Purkinje cell (primary cell): ENCODE data around the gene KIAA0586. TPM values are rescaled to one million over a fixed set of nuclear protein-coding genes. Genes with fewer than 3 reads are reported as not detected.

ENCODE experiments used
- polyA plus RNA-seq: library from polyadenylated mRNA; unstranded; fragments of >200 nt; fragmentation: Nextera tagmentation; gene quantifications from 2 replicates; pipeline ENCODE4 v1.2.1, GENCODE V29; 2014

The KIAA0586 gene
- 11.3 and 15.4 TPM in 2 replicates for polyA plus RNA-seq

DNA sequence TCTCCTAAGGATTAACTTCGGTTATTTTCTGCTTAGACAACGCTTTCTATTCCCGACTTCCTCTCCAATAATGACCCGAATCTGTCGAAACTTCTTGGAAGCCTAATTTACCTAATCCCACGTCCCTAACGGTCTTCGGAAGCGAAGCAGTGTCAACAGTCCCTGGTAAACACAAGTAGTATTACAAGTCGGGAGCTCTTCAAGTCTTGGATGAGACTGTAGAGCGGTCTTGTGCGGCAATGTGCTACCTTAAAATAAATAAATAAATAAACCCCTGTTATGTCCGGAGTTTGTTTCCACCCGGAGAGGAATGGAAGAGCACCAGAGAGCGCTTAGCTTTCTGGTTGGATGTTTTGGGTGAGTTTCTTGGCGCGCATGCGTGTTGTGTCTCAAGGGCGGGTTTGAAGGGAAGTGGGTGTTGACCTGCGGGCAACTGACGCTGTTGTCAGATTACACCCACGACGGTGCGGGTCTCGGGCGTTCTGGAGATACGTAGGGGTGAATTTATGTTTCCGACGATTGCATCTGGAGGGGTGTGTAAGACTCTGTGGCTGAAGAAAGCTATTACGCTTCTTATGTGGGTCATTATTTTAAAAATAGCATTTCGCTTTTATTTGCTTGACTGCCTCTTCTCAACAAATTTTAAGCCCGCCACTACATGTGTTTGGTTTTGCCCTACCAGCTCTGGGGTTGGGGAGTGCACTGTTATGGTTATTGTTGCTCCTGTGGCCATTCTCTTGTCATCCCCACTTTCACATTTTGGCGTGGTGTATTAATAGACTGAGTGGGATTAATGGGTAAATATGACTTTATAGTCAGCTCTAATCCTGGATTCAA is at the start of gene KIAA0586, which contains the start of gene TIMM9:
Gene KIAA0586, plus strand, starts transcription at position 439 of the 837 bp plus-strand sequence. CDS start 546 bp downstream, outside the sequence.
Gene TIMM9, minus strand, starts transcription at position 251 of the 837 bp plus-strand sequence. CDS start 15,586 bp downstream, outside the sequence.

DNA sequence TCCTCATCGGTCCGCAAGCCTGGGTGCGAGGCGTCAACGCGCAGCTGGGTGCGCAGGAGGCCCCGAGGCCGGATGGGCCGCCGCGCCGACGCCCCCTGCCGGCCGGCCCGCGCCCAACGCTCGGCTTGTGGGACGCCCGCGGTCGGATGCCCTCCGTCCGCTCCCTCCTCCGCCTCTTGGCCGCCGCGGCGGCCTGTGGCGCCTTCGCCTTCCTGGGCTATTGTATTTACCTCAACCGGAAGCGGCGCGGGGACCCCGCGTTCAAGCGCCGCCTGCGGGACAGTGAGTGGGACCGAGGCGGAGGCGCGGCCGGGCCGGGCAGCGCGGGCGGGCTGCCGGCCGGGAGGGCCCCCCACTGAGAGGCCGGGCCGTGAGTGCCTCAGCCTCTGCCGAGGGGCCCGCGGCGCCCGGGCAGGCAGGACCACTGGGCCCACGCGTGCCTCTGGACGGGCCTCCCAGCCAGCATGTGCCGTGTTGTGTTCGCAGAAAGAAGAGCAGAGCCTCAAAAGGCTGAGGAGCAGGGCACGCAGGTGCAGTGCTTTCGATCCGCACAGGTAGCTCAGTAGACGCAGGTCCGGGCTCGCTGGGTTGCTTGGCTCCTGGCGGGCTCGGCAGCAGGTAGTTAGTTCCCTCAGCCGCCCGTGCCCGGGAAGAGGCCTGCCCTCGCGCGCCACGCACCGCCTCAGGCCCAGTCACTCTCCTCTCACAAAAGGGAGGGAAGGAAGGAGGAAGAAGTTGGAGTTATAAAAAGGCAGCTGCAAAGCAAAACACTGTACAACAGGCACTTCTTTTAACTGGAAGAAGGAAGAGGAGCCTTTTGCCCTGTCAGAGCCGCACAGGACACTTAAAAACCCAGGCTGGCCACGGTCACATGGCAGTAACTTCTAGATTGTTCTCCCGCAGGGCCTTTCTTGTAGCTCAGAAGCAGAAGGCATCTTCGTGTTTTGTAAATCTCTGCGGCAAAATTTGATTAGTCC is 31.4 kb upstream of the KIAA0586 start, which contains the start of gene TOMM20L:
Gene TOMM20L, plus strand, starts transcription at position 119 of the 977 bp plus-strand sequence. Its CDS starts 28 bp downstream, at position 147.

Other genes with a start within 250 kb of the KIAA0586 start
- gene ACTR10, start 227.6 kb upstream of the KIAA0586 start, polyA plus RNA-seq = 475 and 491 TPM in 2 replicates
- 775 and 777 TPM in 2 replicates for gene PSMA3, start 182.9 kb upstream of the KIAA0586 start, polyA plus RNA-seq
- 75.9 and 79.0 TPM in 2 replicates for gene ARID4A, start 129.2 kb upstream of the KIAA0586 start, polyA plus RNA-seq
- gene TOMM20L, start 31.8 kb upstream of the KIAA0586 start, polyA plus RNA-seq = not detected in 2 replicates
- 129 and 150 TPM in 2 replicates for gene TIMM9, start 188 bp upstream of the KIAA0586 start, polyA plus RNA-seq
- gene DACT1, start 210.2 kb downstream of the KIAA0586 start, polyA plus RNA-seq = 0.13 and 1.9 TPM in 2 replicates